Neutrophil (primary cell): ENCODE data around the gene MRPL3.

Experiments
- H3K27ac ChIP-seq: fragments of 200-600 bp; sonication (generic); 2 replicates; pipeline ENCODE4 v1.5.1; 2016; ENCODE audit warnings: mild to moderate bottlenecking, moderate library complexity
- H3K27me3 ChIP-seq: fragments of 200-600 bp; sonication (generic); 2 replicates; pipeline ENCODE4 v1.6.0; 2016; ENCODE audit warnings: mild to moderate bottlenecking
- H3K36me3 ChIP-seq: fragments of 200-600 bp; sonication (generic); 2 replicates; pipeline ENCODE4 v1.5.1; 2017
- H3K4me1 ChIP-seq, 2 experiments: fragments of 200-600 bp in 1 of 2; sonication (generic) in 1 of 2; 1 replicate in 1 of 2; 2 replicates in 1 of 2; pipeline versions ENCODE4 v1.5.1 to v1.6.1; 2013 to 2016; ENCODE audit warnings: low read depth in 1 of 2, low read length in 1 of 2, mild to moderate bottlenecking in 1 of 2, moderate library complexity in 1 of 2; ENCODE audit not compliant: control insufficient read depth in 1 of 2, insufficient read depth in 1 of 2
- H3K4me3 ChIP-seq, 2 experiments: fragments of 200-600 bp in 1 of 2; sonication (generic) in 1 of 2; 1 replicate in 1 of 2; 2 replicates in 1 of 2; pipeline ENCODE4 v1.5.1; 2013 to 2016; ENCODE audit warnings: low read depth in 1 of 2, low read length in 1 of 2, mild to moderate bottlenecking in 1 of 2, moderate library complexity in 1 of 2
- H3K9me3 ChIP-seq: fragments of 200-600 bp; sonication (generic); 2 replicates; pipeline ENCODE4 v1.5.1; 2016
- CTCF ChIP-seq: fragments of 200-600 bp; sonication (generic); IDR thresholded peaks from 2 replicates; pipeline ENCODE4 v1.5.1; 2016; ENCODE audit warnings: antibody characterized with exemption

The MRPL3 gene

GRCh38 chr3:131439084-131439483, 63.7 kb downstream of the MRPL3 start:
- H3K36me3 ChIP-seq: no peaks in the 10 kb centered on the region
- no peak overlapping the region for H3K4me3 ChIP-seq
- H3K27me3 ChIP-seq: no peaks in the 10 kb centered on the region
- no peak for TF ChIP-seq CTCF
- no peaks in the 10 kb centered on the region for H3K9me3 ChIP-seq
- H3K27ac ChIP-seq: no peak overlapping the region
- no peaks in the 10 kb centered on the region for H3K4me1 ChIP-seq

GRCh38 chr3:131435000-131435399, 67.8 kb downstream of the MRPL3 start:
- Histone ChIP-seq H3K36me3 (no peaks in the 10 kb centered on the region), H3K9me3 (no peaks in the 10 kb centered on the region), H3K4me1 (no peaks in the 10 kb centered on the region), H3K4me3 (no peak overlapping the region), H3K27me3 (no peaks in the 10 kb centered on the region), H3K27ac (no peak overlapping the region)
- no peak for TF ChIP-seq CTCF

- Histone ChIP-seq H3K9me3 (no peaks in the 10 kb centered on the region), H3K4me1 (no peaks in the 10 kb centered on the region), H3K36me3 (no peaks in the 10 kb centered on the region), H3K27me3 (no peaks in the 10 kb centered on the region), H3K27ac (no peak overlapping the region), H3K4me3 (no peak overlapping the region)
- TF ChIP-seq CTCF: no peak
Observed at GRCh38 chr3:131432441-131432840, 70.3 kb downstream of the MRPL3 start.

GRCh38 chr3:131431754-131432153, 71.0 kb downstream of the MRPL3 start:
- H3K9me3 ChIP-seq: no peaks in the 10 kb centered on the region
- no peak overlapping the region for H3K27ac ChIP-seq
- H3K4me3 ChIP-seq: no peak overlapping the region
- TF ChIP-seq CTCF: no peak
- H3K4me1 ChIP-seq: no peaks in the 10 kb centered on the region
- no peaks in the 10 kb centered on the region for H3K27me3 ChIP-seq
- no peaks in the 10 kb centered on the region for H3K36me3 ChIP-seq

- no peak overlapping the region for H3K27ac ChIP-seq
- no peak for TF ChIP-seq CTCF
Observed at GRCh38 chr3:131427226-131427625, 75.5 kb downstream of the MRPL3 start.

GRCh38 chr3:131421957-131422498, 80.7 kb downstream of the MRPL3 start:
- H3K4me3 ChIP-seq: no peak overlapping the region
- H3K9me3 ChIP-seq: no peaks in the 10 kb centered on the region
- TF ChIP-seq CTCF: no peak
- no peaks in the 10 kb centered on the region for H3K4me1 ChIP-seq
- H3K36me3 ChIP-seq: no peaks in the 10 kb centered on the region
- H3K27ac ChIP-seq: no peak overlapping the region
- H3K27me3 ChIP-seq: no peaks in the 10 kb centered on the region

More at GRCh38 chr3:131427226-131427625, 75.5 kb downstream of the MRPL3 start:
- Histone ChIP-seq H3K36me3 (no peaks in the 10 kb centered on the region), H3K9me3 (no peaks in the 10 kb centered on the region), H3K27me3 (no peaks in the 10 kb centered on the region), H3K4me1 (no peaks in the 10 kb centered on the region), H3K4me3 (no peak overlapping the region)
